Spleen (tissue), 11 donors: ENCODE results near the gene CD274. TPM values are rescaled to one million over a fixed set of nuclear protein-coding genes. Genes with fewer than 3 reads are reported as not detected.
"Not testable (repeated sequence)": the region's sequence is repeated elsewhere in the genome, so short reads cannot be mapped to it uniquely, and the experiment has no call there.

Experiments used
- DNase-seq: peaks from one replicate; pipeline ENCODE4 v3.0.0-alpha.2; 2020
- H3K27ac ChIP-seq, 8 donors: fragments of 200-600 bp; sonication (generic) in 7 of 8; 1 replicate in 4 of 8; 2 replicates in 4 of 8; pipeline versions ENCODE4 v1.5.0 to v1.8.0; 2016 to 2021; ENCODE audit warnings: inconsistent platforms in 4 of 8, mild to moderate bottlenecking in 4 of 8, moderate library complexity in 1 of 8
- H3K27me3 ChIP-seq, 7 donors: fragments of 200-600 bp; sonication (generic) in 6 of 7; replicated peaks in 1 of 7; 1 replicate in 4 of 7; 2 replicates in 3 of 7; pipeline versions ENCODE4 v1.5.0 to v1.8.0; 2016 to 2021; ENCODE audit warnings: inconsistent platforms in 3 of 7, mild to moderate bottlenecking in 1 of 7
- H3K36me3 ChIP-seq, 6 donors: fragments of 200-600 bp; sonication (generic) in 5 of 6; 1 replicate in 4 of 6; 2 replicates in 2 of 6; pipeline versions ENCODE4 v1.5.0 to v1.8.0; 2016 to 2021; ENCODE audit warnings: inconsistent platforms in 2 of 6
- H3K4me1 ChIP-seq, 6 donors: fragments of 200-600 bp; sonication (generic) in 5 of 6; 1 replicate in 3 of 6; 2 replicates in 3 of 6; pipeline versions ENCODE4 v1.5.0 to v1.8.0; 2016 to 2021; ENCODE audit warnings: inconsistent platforms in 3 of 6
- H3K4me3 ChIP-seq, 8 donors: fragments of 200-600 bp; sonication (generic) in 7 of 8; 1 replicate in 4 of 8; 2 replicates in 4 of 8; pipeline versions ENCODE4 v1.5.0 to v1.8.0; 2016 to 2021; ENCODE audit warnings: inconsistent platforms in 4 of 8, mild to moderate bottlenecking in 4 of 8, moderate library complexity in 2 of 8
- H3K9me3 ChIP-seq, 8 donors: fragments of 200-600 bp; sonication (generic) in 7 of 8; 1 replicate in 4 of 8; 2 replicates in 4 of 8; pipeline versions ENCODE4 v1.5.0 to v1.8.0; 2016 to 2021; ENCODE audit warnings: inconsistent platforms in 4 of 8
- CTCF ChIP-seq, 11 experiments: fragments of 200-600 bp in 7 of 11; fragments of 450-650 bp in 4 of 11; sonication (generic) in 4 of 11; IDR thresholded peaks in 8 of 11; conservative IDR thresholded peaks in 3 of 11; 1 replicate in 7 of 11; 2 replicates in 4 of 11; pipeline versions ENCODE4 v1.4.0 to v1.8.0; 2016 to 2021; ENCODE audit warnings: antibody characterized with exemption in 11 of 11, inconsistent platforms in 4 of 11, mild to moderate bottlenecking in 1 of 11
- POLR2A ChIP-seq, 3 donors: fragments of 450-650 bp; IDR thresholded peaks; one replicate each; pipeline ENCODE4 v1.5.1; 2017; ENCODE audit warnings: antibody characterized with exemption in 3 of 3, mild to moderate bottlenecking in 1 of 3
- POLR2AphosphoS5 ChIP-seq, 3 donors: sonication (generic); formaldehyde crosslinking; IDR thresholded peaks; one replicate each; pipeline ENCODE4 v1.5.1; 2017; ENCODE audit warnings: antibody characterized with exemption in 3 of 3
- whole genome bisulfite sequencing, 5 donors: extraction: QIAGEN DNeasy Blood & Tissue Kit in 3 of 5; methylation state at CpG; one replicate each; pipeline versions ENCODE4 v1.1.5 to v1.1.7; 2013 to 2018; 5-methylcytosine and 5-hydroxymethylcytosine counted together
- intact Hi-C: fragments of 100-400 bp; cut with DNase I; formaldehyde crosslinking; loops from one replicate; pipeline ENCODE4 v1.15.0; 2023; ENCODE audit warnings: low total_unique reads
- polyA plus RNA-seq, 3 donors: library from polyadenylated mRNA; stranded (reverse); fragments of 200-250 nt; gene quantifications; one replicate each; pipeline ENCODE4 v1.2.1, GENCODE V29; 2013
- total RNA-seq, 7 donors: library from RNA; depleted of rRNA in 3 of 7; stranded (reverse); fragments of >200 nt in 3 of 7; fragmentation: NEBNext Ultra II Directional in 4 of 7; extraction: Animal tissue kit (Norgen Biotek cat#: 25700) in 4 of 7; gene quantifications; one replicate each; pipeline versions ENCODE4 v1.1.0 to v1.2.1, GENCODE V29; 2016 to 2021
- donor health status: healthy with polysubstance abuse.
- donor health status: DM: no; HTN: no; CAD: no; lungs with moderate emphysema.
- donor health status: DM: no; HTN: no; CAD: no.
- donor health status: Bipolar disorder and iron deficiency.
- donor health status: healthy.
- donor health status: DM: no; HTN: no; CAD: no.
- donor health status: DM: yes; HTN: yes; CAD: no.

Gene CD274
- total and polyA plus RNA-seq, 10 donors, result 1.8 to 34.8 (median 25.5) TPM

- H3K27me3 ChIP-seq, result no peaks in the 10 kb centered on the region
- H3K4me1 ChIP-seq, result peaks cover 0 to 22% (median 11%) of the 10 kb centered on the region in 6 donors
- intact Hi-C loops, result no loop called here
- WGBS, 5 donors, result 38 to 58% (median 46%) methylated on average over 8 of the region's 8 CpGs
- no peak for DNase-seq
- TF ChIP-seq POLR2AphosphoS5 (IDR thresholded peaks at IDR 0.05), result peak in 1 of 3 donors; percentile 62
- TF ChIP-seq POLR2A (IDR thresholded peaks at IDR 0.05), result no peak
- no peak for TF ChIP-seq CTCF (IDR thresholded peaks at IDR 0.05 in 8 of 11, conservative IDR thresholded peaks at IDR 0.05 in 3 of 11)
- H3K36me3 ChIP-seq, result no peaks in the 10 kb centered on the region
- no peak overlapping the region for H3K4me3 ChIP-seq
- peak overlapping the region in 7 of 8 donors; percentile 48 to 86 (median 83) for H3K27ac ChIP-seq
- peaks cover 0 to 5% (median 0%) of the 10 kb centered on the region in 8 donors for H3K9me3 ChIP-seq
Observed at GRCh38 chr9:5493679-5494511, 43.6 kb downstream of the CD274 start.

- peaks cover 0 to 22% (median 9%) of the 10 kb centered on the region in 6 donors for H3K4me1 ChIP-seq
- WGBS, 5 donors, result 78 to 97% (median 89%) methylated on average over 3 of the region's 3 CpGs
- intact Hi-C loops, H3K4me3 ChIP-seq, H3K9me3 ChIP-seq, H3K36me3 ChIP-seq, H3K27me3 ChIP-seq, DNase-seq: not testable (repeated sequence)
- peak overlapping the region in 3 of 8 donors; percentile 83 to 86 (median 85) for H3K27ac ChIP-seq
Observed at GRCh38 chr9:5494765-5495164, 44.4 kb downstream of the CD274 start.

GRCh38 chr9:5499157-5499556 lies 48.8 kb downstream of the CD274 start:
- H3K4me1 ChIP-seq, result peaks cover 0 to 30% (median 4%) of the 10 kb centered on the region in 6 donors
- H3K27ac ChIP-seq, result peak overlapping the region in 6 of 8 donors; percentile 48 to 86 (median 76)
- no peak overlapping the region for H3K4me3 ChIP-seq
- intact Hi-C loops, result no loop called here
- WGBS, 5 donors, result 94 to 98% (median 96%) methylated on average over 1 of the region's 1 CpG
- TF ChIP-seq CTCF (IDR thresholded peaks at IDR 0.05 in 8 of 11, conservative IDR thresholded peaks at IDR 0.05 in 3 of 11), result no peak
- no peak for TF ChIP-seq POLR2A (IDR thresholded peaks at IDR 0.05)
- no peak for TF ChIP-seq POLR2AphosphoS5 (IDR thresholded peaks at IDR 0.05)
- DNase-seq, result no peak
- no peaks in the 10 kb centered on the region for H3K36me3 ChIP-seq
- peaks cover 0 to 5% (median 0%) of the 10 kb centered on the region in 8 donors for H3K9me3 ChIP-seq
- no peaks in the 10 kb centered on the region for H3K27me3 ChIP-seq

GRCh38 chr9:5499889-5500398 lies 49.6 kb downstream of the CD274 start:
- Histone ChIP-seq H3K9me3 (peaks cover 0 to 2% (median 0%) of the 10 kb centered on the region in 8 donors), H3K4me1 (peaks cover 0 to 27% (median 3%) of the 10 kb centered on the region in 6 donors), H3K27me3 (no peaks in the 10 kb centered on the region), H3K27ac (peak overlapping the region; percentile 48 to 86 (median 72)), H3K36me3 (no peaks in the 10 kb centered on the region), H3K4me3 (no peak overlapping the region)
- no peak for DNase-seq
- WGBS, 5 donors, result 34 to 52% (median 35%) methylated on average over 4 of the region's 4 CpGs
- intact Hi-C loops, result no loop called here
- peak in 1 of 3 donors; percentile 74 for TF ChIP-seq POLR2AphosphoS5 (IDR thresholded peaks at IDR 0.05)
- no peak for TF ChIP-seq CTCF (IDR thresholded peaks at IDR 0.05 in 8 of 11, conservative IDR thresholded peaks at IDR 0.05 in 3 of 11)
